Activated CD4-positive, alpha-beta T cell treated with anti-CD3 and anti-CD28 coated beads, Interleukin-2, amount 50 U/mL, for 48 hours (primary cell): ENCODE data around the gene CCDC170.
"Not testable (repeated sequence)": the region's sequence is repeated elsewhere in the genome, so short reads cannot be mapped to it uniquely, and the experiment has no call there.

Experiments used
- DNase-seq, 2 experiments: peaks; one replicate each; pipeline ENCODE4 v3.0.0-alpha.2; 2020

The CCDC170 gene

DNA sequence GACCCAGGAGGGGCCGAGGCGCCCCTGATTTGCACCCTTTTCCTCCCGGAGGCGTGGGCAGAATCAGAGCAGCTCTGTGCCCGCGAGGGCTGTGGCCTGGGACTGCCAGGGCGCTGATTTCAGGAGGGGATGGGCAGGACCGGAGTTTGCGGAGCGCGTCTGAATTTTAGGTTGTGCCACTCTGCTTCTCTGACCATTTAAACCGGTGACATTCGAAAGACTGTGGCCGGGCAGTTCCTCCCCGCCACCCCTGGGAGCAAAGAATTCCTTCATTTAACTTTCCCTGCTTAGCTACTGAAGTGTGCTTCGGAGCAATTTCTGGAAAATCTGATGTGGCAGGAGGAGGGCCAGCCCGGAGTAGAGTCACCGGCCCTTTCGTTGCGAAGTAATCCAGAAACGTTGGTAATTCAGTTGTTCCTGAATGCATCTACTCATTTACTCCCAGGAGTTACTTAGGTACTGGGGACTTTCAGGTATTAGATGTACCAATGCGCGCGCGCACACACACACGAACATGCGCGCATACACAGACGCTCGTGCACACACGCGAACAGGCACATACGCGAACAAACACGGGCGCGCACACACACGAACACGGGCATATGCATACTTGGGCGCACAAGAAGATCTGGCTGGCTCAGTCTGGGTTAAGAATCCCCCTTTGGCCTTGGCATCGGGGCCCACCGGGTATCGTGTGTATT, 568 bp downstream of the CCDC170 start:
- peak; percentile 7 to 30 for DNase-seq

DNA sequence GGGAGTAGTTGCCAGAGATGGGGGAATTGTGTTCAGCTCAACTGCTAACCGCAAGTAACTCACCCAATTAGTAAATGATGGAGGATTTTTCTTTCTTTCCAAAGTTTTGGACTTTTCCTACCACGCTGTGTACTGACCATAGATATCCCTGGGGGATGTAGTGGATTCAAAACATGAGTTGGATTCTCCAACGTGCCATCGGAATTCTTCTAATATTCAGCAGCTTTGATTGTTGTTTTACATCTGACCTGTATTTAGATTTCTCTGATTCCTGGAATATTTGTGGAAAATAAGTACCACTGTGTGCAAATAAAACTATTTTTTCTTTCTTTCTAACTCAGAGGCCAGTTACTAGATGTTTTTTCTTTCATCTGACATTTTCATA, 1.1 kb downstream of the CCDC170 start:
- no peak for DNase-seq

DNA sequence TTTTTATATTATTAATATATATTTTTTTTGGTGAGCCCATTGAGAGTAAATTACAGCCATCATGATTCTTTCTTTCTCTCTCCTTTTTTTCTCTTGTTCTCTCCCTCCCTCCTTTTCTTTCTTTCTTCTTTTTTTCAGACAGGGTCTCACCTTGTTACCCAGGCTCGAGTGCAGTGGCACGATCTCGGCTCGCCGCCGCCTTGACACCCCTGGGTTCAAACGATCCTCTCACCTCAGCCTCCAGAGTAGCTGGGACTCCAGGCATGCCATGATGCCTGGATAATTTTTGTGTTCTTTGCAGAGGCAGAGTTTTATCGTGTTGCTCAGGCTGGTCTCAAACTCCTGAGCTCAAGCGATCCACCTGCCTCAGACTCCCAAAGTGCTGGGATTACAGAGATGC, 1.6 kb downstream of the CCDC170 start:
- DNase-seq: no peak

DNA sequence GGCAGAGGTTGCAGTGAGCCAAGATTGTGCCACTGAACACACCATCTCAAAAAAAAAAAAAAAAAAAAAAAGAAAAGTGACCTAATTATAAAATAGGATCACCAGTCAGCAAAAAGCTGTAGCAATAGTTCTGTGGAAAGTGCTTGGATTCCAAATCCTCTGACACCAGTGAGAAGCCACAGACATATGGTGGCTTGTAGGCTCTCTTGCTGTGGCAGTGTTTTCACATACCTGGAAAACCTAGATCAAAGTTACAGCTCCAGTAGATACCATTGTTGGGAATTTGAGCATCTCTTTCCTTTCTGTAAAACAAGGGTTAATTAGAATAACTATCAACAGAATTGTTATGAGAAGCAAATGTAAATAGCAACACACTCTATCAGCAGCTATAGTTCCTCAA, 4.1 kb downstream of the CCDC170 start:
- DNase-seq: no peak

DNA sequence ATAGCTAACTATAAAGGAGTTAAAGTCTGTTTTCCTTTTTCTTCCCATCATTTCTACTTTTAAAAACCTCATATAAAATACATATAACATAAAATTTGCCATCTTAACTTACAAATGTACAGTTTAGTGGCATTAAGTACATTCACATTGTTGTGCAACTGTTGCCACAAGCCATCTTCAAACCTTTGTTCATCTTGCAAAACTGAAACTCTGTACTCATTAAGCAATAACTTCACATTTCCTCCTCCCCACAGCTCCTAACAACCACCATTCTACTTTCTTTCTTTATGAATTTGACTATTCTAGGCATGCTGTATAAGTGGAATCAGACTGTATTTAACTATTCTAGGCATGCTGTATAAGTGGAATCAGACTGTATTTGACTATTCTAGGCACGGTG, 4.5 kb downstream of the CCDC170 start:
- DNase-seq: no peak

DNA sequence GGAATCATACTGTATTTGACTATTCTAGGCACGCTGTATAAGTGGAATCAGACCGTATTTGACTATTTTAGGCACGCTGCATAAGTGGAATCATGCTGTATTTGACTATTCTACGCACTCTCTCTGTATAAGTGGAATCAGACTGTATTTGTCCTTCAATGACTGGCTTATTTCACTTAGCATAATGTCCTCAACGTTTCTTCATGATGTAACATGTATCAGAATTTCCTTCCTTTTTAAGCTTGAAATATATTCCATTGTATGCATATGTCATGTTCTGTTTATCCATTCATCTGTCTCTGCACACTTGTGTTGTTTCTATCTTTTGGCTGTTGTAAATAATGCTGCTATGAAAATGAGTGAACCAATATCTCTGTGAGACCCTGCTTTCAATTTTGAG, 5.7 kb downstream of the CCDC170 start:
- DNase-seq: no peak

DNA sequence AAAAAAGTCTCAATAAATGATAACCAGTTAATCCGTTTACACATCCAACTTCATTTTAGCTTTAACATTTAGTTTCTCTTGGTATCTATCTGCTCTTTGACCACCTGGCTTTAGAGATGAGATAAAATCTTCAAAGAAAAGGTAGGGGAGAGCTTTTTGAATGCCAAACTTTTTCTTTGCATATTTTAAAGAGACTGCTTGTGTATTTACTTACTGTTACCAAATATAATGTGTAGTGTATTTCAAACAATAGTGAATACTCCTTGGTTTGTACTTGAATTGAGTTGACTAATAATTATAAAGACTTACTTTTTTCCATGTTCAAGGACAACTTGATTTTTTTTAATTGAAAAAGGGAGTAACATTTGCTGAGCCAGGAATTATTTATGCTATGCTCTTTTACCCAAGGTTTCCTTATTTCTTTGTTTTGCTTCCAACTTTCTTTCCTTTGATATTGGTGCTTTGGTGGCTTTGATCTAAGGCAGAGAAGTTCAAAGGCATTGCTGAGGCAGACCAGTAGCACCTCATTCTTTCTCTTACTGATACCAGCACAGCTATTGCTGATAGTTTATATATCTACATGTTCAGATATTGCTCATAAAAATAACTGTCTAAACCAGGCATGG, 7.8 kb downstream of the CCDC170 start:
- DNase-seq: no peak

DNA sequence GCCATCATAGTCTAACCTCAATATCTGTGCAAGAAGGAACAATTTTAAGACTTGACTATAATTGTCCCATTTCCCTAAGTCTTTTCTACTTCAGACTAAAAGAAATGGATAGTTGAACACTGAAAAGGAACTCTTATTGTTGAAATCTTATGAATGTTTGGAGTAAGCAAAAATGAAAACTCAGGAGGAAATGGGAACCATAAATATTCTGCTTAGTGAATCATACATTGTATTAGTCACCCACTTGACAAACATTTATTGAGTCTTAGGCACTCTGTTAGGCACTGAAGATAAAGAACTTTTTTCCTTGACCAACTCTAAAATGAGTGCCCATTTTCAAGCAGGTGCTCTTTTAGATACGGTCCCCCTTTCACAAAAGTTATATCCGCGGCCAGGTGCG, 8.7 kb downstream of the CCDC170 start:
- DNase-seq: no peak

DNA sequence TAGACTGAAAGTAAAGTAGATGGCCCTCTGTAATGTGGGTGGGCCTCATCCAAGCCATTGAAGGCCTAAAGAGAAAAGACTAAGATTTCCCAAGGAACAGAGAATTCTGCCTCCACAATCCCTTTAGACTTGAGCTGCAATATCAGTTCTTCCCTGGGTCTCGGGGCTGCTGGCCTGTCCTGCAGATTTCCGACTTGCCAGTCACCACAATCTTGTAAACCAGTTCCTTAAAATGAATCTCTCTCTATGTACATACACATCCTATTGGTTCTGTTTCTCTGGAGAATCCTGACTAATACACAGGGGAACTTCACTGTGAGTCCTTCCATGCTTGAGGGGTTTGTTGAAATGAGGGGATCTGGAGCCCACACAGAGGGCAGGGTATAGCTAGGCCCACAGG, 12.9 kb downstream of the CCDC170 start:
- DNase-seq: no peak

DNA sequence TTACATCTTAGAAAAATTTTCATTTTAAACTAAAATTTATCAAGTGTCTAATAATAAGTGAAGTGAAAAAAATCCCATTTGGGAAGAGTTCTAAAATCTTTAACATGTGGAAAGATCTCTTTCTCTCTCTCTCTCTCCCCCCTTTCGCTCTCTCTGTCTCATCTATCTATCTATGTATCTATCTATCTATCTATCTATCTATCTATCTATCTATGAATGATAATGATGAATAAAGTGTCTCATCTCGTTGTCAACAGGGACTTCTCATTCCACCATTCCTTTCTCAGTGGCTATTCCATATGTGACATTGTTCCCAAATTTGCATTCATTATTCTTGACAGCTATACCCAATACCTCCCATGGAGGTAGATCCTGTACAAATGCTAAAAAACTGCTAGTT, 15.2 kb downstream of the CCDC170 start:
- no peak for DNase-seq

DNA sequence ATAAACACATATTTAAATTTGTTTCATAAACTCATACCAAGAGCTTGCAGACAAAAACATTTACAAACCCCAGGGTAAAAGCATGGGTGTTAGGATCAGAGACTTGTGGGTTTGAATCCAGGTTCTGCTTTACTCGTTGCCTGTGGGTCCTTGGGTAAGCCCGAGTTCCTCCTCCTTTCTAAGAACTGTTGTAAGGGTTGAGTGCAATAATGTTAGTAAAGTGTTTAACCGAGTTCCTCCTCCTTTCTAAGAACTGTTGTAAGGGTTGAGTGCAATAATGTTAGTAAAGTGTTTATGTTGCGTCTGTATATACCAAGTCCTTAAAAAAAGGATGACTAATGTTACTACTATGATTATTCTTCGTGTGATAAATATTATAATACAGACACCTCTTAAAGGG, 18.7 kb downstream of the CCDC170 start:
- no peak for DNase-seq

DNA sequence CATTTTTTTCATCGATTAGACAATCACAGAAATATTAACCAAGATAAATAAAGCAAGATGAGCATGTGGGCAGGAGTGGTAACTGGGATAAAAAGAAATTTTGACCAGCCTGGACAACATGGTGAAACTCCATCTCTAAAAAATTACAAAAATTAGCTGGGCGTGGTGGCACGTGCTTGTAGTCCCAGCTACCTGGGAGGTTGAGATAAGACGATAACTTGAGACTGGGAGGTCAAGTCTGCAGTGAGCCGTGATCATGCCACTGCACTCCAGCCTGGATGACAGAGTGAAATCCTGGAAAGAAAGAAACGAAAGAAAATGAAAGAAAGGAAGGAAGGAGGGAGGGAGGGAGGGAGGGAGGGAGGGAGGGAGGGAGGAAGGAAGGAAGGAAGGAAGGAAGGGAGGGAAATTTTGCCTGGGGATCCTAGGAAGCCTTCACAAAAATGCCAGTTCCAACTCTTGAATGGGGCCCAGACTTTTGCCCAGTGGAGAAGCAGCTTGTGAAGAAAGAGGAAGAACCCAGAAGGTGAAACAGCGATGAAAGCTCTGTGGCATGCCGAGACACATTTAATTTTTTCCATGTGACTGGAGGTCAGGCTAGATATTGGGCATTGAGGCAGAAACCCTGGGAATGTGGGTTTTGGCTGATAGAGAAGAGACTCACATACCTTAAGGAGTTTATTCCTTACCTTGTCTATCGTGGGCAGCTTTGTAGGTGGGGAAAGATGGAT, 20.3 kb downstream of the CCDC170 start:
- DNase-seq: no peak

DNA sequence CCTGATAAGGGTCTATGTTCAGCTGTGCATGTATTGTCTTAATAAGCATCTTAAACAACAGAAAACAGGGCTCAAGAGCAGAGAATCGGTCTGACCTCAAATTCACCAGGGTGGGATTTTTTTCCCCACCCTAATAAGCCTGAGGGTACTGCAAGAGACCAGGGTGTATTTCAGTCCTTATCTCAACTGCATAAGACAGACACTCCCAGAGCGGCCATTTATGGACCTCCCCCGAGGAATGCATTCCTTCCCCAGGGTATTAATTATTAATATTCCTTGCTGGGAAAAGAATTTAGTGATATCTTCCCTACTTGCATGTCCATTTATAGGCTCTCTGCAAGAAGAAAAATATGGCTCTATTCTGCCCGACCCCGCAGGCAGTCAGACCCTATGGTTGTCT, 25.2 kb downstream of the CCDC170 start:
- DNase-seq: not testable (repeated sequence)

DNA sequence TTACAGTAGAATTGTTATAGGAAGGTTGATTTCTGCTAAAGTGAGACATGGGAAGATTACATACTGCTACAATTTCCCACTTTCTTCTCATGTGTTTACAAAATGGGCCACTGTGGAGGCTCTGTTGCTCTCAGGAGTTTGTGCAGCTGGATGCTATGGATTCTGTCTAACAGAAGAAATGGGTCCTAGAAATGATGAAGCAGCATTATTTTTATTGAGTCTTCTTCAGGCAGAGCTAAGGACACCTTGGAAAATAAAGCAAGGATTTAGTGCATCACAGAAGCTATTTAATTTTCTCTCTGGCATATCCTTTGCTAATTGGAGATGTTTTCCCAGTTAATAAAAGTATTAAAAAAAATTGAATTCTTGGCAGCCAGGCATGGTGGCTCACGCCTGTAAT, 29.2 kb downstream of the CCDC170 start:
- no peak for DNase-seq

DNA sequence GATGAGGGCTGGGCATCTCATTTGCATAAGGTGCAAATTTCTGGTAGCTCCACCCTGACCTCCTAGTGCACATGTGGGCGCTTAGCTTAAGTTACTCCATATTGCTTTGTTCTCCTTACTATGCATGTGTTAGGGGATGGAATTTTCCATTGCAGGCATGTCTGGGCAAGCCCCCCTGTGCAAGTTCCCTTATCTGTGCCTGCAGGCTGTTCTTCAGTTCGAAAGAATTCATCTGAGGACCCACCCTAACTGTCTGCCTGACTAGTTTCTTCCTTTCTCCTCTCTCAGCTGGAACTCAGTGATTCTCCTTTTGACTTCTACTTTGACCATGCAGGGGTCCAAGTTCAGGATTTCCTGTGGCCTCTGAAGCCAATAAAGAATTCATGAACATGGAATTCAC, 30.2 kb downstream of the CCDC170 start:
- no peak for DNase-seq

DNA sequence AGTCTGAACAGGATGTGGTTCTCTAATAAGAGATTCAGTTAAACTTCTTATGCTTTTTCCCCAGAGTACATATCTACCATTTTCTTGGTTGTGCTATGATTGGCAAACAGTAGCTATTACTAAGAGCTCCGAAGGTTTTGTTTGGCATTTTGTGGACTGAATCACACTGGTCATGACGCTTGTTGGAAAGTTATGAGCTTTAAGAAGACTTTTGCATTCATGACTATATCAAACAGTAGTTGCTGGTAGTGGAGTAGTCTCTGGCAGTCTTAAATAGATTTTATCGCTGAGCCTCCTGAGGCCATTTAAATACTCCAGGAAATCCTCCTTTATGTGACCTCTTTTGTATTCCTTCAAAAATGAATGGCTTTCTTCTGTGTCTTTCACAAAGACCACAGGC, 40.8 kb downstream of the CCDC170 start:
- DNase-seq: no peak

DNA sequence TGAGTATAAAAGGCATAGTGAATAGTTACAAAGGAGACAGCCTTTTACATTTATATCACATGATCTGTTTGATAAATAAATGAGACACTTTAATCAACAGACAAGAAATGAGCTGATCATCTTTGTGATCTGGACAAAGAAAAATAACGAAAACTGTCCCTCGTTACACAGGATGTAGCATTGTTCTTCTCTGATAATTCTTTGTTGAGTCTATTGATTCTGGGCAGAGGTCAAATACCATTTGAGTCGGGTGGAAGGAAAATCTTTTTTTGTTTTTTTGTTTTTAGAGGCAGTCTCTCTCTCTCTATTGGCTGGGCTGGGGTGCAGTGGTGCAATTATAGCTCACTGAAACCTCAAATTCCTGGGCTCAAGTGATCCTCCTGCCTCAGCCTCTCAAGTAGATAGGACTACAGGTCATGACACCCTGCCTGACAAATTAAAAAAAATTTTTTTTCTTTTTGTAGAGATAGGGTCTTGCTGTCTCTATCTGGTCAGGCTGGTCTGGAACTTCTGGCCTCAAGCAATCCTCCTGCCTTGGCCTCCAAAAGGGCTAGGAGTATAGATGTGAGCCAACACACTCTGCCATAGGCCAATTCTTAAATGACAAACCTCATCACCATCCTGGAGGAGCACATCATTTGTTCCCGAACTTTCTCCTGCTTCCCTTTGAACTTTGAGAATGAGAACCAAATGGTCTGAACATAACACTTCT, 41.8 kb downstream of the CCDC170 start:
- no peak for DNase-seq

DNA sequence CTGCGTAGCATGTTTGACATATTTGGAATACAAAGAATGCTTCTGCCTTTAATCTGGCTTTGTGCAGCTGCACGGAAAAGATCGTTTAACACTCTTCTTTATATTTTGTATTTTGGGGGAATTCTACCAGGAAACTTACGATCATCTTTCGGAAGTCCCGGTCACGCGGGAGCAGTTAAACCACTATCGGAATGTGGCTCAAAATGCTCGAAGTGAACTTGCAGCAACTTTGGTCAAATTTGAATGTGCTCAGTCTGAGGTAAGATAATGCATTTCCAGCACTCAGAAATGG, 42.3 kb downstream of the CCDC170 start:
- no peak for DNase-seq

DNA sequence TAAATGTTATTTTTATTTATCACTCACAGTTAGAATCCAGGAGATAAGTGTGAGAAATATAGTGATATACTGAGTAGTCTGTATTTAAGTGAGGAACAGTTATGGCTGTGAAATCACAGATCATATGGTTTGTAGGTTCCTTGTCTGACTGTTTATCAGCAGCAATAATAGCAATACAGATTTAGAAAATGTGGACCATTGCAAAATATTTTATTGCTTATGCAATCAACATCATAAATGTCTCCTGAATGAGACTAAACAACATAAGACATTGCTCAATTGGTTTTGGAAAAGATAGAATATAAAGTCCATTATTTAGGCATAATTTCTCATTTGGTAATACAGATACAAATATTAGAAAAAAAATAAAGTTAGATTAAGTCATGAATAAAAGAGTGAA, 43.7 kb downstream of the CCDC170 start:
- DNase-seq: no peak

DNA sequence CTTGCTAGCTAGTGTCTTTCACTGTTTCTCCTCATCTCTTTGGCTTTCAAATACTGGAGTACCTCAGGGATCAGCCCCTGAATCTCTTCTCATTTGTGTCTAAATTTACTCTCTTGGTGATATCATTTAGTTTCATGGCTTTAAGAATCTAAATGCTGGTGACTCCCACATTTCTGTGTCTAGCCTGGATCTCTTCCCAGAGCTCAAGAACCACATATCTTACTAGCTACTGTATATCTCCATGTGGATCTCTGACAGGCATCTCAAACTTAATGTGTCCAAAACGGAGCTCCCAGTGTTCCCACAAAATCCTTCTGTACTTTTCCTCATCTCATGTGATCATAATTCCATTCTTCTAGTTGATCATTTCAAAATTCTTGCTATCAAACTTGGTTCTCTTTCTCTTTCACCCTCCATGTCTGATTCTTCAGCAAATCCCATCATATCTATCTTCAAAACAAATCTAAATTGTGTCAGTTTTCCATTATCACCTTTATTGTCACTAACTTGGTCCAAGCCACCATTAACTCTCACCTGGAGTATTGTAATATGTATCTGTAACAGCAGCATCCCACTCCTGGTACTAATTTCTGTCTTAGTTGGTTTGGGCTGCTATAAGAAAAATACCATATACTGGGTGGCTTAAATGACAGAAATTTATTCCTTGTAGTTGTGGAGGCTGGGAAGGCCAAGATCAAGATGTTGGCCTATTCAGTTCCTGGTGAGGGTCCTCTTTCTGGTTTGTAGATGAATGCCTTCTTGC, 45.9 kb downstream of the CCDC170 start:
- DNase-seq: no peak

DNA sequence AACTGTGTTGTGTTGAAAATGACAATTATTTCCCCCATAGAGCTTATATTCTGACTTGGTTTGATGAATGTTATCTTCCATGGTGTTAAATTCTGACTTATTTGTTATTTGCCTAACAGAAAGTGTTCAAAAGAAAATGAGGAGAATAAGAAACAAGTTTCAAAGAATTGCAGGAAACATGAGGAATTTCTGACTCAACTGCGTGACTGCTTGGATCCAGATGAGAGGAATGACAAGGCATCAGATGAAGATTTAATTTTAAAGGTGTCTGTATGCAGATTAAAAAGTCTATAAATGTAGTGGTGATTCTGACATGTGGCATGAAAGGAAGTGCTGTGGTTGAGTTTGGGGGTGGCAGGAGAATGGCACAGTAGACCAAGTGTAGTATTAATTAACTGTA, 50.6 kb downstream of the CCDC170 start:
- no peak for DNase-seq

DNA sequence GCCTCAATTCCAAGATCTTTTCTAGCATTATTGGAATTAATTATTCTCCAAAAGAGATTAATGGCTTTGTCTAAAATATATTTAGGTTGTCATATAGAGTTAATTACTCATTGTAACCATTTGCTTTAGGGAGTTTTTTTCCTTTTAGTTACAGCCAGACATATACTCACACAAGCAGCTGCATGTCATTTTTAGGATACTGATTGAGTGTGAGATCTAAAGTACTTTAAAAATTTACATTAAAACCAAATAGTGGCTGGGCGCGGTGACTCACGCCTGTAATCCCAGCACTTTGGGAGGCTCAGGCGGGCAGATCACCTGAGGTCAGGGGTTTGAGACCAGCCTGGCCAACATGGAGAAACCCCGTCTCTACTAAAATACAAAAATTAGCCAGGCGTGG, 51.1 kb downstream of the CCDC170 start:
- DNase-seq: not testable (repeated sequence)
